ENCODE measurements around the gene DAB1.
"Not testable (repeated sequence)": the region's sequence is repeated elsewhere in the genome, so short reads cannot be mapped to it uniquely, and the experiment has no call there.

DAB1 gene

GRCh38 chr1:57360846-57361407 lies 62.9 kb downstream of the DAB1 start:
- H3K4me3 ChIP-seq (ENCODE audit: low read depth, low read length): no peak overlapping the region
- DNase-seq (ENCODE audit: low read depth): no peak
- in situ Hi-C loops (cut with HindIII; ENCODE audit: low sequenced_read_pairs): no loop called here
- TF ChIP-seq CTCF (IDR thresholded peaks at IDR 0.05; ENCODE audit: low read depth, low read length, missing control alignments): no peak

- in situ Hi-C loops (cut with HindIII; ENCODE audit: low sequenced_read_pairs): no loop called here
- no peak for DNase-seq (ENCODE audit: low read depth)
- no peak for TF ChIP-seq CTCF (IDR thresholded peaks at IDR 0.05; ENCODE audit: low read depth, low read length, missing control alignments)
- no peak overlapping the region for H3K4me3 ChIP-seq (ENCODE audit: low read depth, low read length)
Measured at GRCh38 chr1:57357462-57357861, 66.4 kb downstream of the DAB1 start.

GRCh38 chr1:57353654-57354053 lies 70.2 kb downstream of the DAB1 start:
- H3K4me3 ChIP-seq (ENCODE audit: low read depth, low read length): no peak overlapping the region
- no peak for TF ChIP-seq CTCF (IDR thresholded peaks at IDR 0.05; ENCODE audit: low read depth, low read length, missing control alignments)
- in situ Hi-C loops (cut with HindIII; ENCODE audit: low sequenced_read_pairs): no loop called here
- no peak for DNase-seq (ENCODE audit: low read depth)

GRCh38 chr1:57350610-57351009 lies 73.2 kb downstream of the DAB1 start:
- no peak for TF ChIP-seq CTCF (IDR thresholded peaks at IDR 0.05; ENCODE audit: low read depth, low read length, missing control alignments)
- in situ Hi-C loops (cut with HindIII; ENCODE audit: low sequenced_read_pairs): no loop called here
- no peak for DNase-seq (ENCODE audit: low read depth)
- no peak overlapping the region for H3K4me3 ChIP-seq (ENCODE audit: low read depth, low read length)

GRCh38 chr1:57348921-57349320 lies 74.9 kb downstream of the DAB1 start:
- TF ChIP-seq CTCF (IDR thresholded peaks at IDR 0.05; ENCODE audit: low read depth, low read length, missing control alignments): no peak
- in situ Hi-C loops (cut with HindIII; ENCODE audit: low sequenced_read_pairs): no loop called here
- no peak for DNase-seq (ENCODE audit: low read depth)
- no peak overlapping the region for H3K4me3 ChIP-seq (ENCODE audit: low read depth, low read length)

- H3K4me3 ChIP-seq (ENCODE audit: low read depth, low read length): no peak overlapping the region
- in situ Hi-C loops (cut with HindIII; ENCODE audit: low sequenced_read_pairs): no loop called here
- TF ChIP-seq CTCF (IDR thresholded peaks at IDR 0.05; ENCODE audit: low read depth, low read length, missing control alignments): no peak
- no peak for DNase-seq (ENCODE audit: low read depth)
Measured at GRCh38 chr1:57345916-57346315, 77.9 kb downstream of the DAB1 start.

GRCh38 chr1:57344265-57344664 lies 79.6 kb downstream of the DAB1 start:
- in situ Hi-C loops (cut with HindIII; ENCODE audit: low sequenced_read_pairs): no loop called here
- TF ChIP-seq CTCF (IDR thresholded peaks at IDR 0.05; ENCODE audit: low read depth, low read length, missing control alignments): no peak
- H3K4me3 ChIP-seq (ENCODE audit: low read depth, low read length): no peak overlapping the region
- DNase-seq (ENCODE audit: low read depth): no peak

- in situ Hi-C loops (cut with HindIII; ENCODE audit: low sequenced_read_pairs); DNase-seq (ENCODE audit: low read depth); H3K4me3 ChIP-seq (ENCODE audit: low read depth, low read length): not testable (repeated sequence)
Measured at GRCh38 chr1:57343298-57343915, 80.5 kb downstream of the DAB1 start.
